GM18526 (cell line): ENCODE measurements around the gene MTPN.

Experiments used
- POLR2A ChIP-seq: IDR thresholded peaks from 3 replicates; pipeline ENCODE4 v1.6.1; 2011; ENCODE audit not compliant: insufficient read length; ENCODE audit errors: extremely low read depth

Gene MTPN

DNA sequence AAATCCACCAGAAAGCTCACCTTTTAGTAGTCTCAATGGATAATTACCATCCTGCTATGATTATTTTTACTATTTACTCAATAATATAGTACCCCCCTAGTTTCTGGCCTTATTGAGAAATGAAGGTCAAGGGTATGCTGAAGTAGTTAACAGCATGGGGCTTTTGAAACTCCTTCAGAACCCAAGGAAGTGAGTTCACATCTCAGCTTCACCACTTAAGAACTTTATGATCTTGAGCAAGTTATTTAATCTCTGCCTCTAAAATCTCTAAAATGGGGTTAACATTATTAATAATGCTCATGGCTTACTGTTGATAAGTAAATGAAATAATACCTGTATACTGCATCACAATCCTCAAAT lies 5.8 kb downstream of the MTPN start:
- no peak for TF ChIP-seq POLR2A

DNA sequence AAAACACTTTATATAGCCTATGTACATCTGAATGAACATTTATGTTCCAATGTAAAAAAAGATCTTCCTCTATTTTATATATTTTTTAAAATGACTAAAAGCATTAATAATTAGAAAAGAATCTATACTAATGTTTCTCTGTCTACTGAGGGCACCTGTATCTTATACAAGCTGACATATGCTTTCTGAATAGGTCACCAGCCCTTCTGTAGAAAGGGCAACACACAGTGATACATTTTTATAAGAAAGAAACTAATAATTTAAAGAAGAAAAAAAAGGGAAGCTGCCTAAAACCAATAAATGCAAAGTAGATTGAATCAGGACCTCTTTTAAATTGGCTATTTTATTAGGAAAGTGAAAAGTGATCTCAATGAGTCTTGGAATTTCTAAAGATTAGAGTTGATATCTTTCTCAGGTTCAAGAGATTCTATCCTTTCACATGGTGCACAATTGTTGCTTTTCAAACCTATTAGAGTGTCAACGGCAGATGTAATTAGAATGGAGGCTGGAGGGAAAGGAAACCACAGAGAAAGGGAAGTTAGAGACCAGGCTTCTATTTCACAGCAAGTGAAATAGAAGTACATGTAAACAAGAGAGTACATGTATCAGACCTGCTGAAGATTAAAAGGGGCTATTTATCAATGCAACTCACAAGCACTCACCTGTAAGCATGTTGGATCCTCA lies 6.3 kb downstream of the MTPN start:
- TF ChIP-seq POLR2A, result no peak

DNA sequence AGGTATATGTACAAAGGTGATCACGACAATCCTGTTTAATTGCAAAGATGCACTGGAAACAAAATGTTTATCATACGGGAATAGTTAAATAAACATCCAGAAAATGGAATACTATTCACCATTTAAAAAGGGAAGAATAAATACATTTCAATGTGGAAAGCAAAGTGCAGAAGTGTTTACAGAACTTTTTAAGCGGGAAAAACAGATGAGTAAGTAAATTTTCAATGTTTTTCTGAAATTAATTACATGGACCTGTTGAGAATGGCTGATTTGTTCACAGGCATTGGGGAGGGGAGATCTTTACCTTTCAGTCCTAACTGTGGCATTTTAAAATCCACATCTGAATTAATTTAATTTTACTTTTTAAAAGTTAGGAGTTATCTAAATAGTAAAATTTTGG lies 7.1 kb downstream of the MTPN start:
- no peak for TF ChIP-seq POLR2A

DNA sequence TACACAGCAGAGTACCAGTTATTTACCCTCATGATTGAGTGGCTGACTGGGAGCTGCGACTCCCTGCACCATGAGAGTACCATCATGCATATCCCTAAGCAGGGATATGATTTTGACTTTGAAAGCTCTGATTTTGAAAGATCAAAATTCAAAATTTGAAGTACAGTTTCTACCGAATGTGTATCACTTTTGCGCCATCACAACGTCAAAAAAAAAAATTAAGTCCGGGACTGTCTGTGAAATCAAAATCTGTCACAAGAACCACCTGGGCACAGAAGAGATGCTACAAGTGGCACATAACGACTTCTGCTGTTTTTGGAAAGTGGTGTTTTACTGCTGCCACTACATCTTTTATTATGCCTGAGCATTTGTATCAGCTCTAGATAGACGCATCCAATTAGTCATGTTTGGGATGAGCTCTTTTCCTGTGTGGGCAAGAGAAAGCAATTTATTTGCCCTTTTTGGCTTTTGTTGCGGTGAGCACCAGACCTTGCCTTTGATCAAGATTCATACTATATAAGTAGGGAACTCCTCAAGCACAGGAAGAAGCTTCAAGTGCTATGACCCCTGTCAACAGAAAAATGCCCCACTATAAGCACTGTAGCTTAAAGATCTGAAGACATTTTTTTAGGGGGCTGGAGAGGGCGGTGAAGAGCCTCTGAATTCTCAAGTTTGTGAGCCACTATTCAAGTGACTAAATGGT lies 10.7 kb downstream of the MTPN start:
- no peak for TF ChIP-seq POLR2A

DNA sequence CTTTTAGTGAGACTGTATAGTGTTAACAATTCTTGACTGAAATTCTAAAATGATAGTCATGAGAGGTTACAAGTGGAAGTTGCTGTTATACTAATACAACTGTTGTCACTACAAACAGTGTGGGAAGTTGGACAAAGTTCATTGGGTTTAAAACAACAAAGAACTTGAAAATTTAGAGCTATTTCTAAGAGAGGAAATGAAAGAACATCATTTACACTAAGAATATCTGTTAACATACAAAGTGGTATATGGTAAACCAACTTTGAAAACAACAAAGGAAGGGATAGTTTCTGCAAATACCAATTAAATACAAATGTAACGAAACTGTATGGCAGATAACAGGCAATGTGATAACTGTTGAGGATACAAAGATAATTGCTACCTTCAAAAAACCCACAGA lies 11.6 kb downstream of the MTPN start:
- TF ChIP-seq POLR2A, result no peak

DNA sequence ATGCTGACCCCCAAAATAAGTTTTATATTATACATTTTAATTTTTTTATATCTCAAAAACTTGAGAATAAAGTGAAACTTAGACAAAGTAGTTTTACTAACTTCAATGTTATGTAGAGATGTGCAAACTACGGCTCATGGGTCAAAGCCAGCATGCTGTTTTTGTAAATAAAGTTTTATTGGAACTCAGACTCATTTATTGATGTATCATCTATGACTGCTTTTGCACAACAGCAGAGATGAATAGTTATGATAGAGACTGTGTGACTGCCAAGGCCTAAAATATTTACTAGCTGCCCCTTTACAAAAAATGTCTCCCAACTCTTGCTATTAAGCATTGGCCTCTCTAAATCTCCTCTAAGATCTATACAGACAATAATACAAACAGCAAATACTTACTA lies 12.4 kb downstream of the MTPN start:
- no peak for TF ChIP-seq POLR2A

DNA sequence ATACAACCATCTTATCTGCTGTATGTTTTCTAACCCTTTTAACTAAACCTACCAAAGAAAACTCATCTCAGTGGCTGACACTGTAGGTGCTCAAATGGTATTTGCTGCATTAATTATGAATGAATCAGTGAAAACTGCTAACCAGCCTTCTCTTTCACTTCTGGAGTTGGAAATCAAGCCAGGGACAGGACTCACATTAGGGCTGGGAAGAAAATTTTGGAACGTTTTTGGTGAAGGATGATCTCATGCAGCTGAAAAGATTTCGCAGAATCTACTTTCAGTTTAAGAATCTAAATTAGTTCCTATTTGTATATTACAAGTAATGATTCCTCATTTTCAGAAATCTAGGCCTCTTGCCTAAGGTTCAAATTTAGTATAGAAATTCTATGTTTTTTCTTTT lies 12.9 kb downstream of the MTPN start:
- no peak for TF ChIP-seq POLR2A

DNA sequence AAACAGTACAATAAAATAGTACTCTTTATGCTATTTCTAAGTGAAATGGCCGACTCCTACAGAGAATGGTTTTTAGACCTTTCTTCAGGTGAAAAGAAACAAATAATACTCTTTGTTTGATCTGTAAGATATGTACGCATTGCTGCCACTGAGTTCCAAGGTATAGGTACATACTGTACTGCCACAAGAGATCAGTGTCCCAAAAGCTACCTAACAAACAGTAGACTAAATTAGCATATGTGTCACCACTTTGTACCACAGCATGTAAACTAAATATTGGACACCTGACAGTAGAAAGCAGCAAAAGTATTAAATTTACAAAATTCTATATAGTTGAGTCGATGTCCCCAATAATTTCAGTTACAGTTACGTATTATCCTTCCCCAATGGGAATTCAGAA lies 14.4 kb downstream of the MTPN start:
- no peak for TF ChIP-seq POLR2A

DNA sequence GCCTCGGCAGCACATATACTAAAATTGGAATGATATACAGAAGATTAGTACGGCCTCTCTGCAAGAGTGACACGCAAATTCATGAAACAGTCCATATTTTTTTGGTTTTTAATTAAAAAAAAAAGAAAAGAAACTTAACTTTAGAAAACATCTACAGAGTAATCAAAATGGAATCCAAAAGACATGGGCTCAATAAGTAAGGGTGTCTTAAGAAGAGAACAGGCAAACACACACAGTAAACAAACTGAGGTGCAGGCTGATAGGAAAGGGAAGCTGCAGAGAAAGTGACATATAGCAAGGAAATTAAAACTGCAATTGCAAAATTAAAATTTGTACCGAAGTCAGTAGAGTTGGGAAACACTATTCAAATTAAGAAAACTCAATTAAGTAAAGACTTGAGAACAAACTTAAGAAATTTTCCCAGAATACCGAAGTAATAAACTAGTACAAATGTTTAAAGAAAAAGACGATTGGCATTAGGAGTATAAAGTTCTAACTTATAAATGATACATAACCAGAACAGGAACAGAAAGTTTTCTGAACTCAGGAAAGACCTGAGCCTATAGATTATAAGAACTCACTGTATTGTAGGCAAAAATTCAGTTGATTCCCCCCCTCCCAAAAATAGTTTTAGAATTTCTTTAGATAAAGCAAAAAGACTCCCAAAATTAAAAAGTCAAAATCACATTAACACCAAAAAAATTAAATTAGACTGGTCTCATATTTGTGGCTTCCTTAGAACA lies 16.3 kb downstream of the MTPN start:
- TF ChIP-seq POLR2A, result no peak

DNA sequence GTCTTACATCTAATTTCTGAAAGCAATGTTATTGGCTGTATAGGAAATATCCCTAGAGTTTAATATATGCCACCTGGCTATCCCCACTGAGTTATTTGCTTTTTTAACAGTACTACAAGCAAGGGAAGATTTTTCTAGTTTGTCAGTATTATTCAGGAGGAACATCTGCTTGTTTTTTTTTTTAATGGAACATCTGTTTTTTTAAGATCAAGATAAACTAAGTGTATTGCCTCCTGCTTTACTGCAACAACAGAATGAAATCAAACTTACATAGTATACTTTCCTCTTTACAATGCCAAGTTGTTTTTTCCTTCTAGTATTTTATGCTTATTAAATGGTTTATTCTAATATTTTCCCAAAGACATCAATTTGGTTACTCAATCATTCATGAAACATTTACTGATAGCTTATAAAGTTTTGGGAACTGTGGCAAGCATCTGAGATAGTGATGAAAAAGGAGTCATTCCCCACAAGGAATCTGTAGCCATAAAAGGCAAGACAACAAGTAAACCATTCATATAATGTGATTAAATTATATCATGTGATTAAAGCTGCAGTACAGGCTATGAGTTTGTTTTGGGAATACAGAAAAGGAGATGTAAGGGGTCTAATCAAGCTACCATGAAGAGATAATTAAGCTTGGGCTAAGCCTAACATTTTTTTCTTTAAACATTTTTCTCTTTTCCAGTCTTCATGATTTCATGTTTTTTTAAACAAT lies 17.4 kb downstream of the MTPN start:
- no peak for TF ChIP-seq POLR2A

DNA sequence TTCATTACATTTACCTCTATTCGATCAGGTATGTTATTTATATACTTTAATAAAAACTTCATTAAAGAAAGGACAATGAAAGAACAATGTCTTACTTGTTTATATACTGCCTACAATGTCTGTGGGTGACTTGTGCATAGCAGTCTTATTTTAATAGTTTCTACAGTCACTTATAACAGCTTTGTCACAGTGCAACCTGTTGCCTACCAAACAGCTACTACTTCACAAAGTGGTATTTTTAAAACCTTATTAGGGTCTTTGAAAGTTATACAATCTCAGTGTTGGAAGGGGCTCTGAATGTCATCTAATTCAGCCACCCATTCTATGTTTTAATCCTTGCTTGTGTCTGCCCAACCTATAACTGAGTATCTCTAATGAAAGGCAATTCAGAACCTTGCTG lies 19.0 kb downstream of the MTPN start:
- no peak for TF ChIP-seq POLR2A

DNA sequence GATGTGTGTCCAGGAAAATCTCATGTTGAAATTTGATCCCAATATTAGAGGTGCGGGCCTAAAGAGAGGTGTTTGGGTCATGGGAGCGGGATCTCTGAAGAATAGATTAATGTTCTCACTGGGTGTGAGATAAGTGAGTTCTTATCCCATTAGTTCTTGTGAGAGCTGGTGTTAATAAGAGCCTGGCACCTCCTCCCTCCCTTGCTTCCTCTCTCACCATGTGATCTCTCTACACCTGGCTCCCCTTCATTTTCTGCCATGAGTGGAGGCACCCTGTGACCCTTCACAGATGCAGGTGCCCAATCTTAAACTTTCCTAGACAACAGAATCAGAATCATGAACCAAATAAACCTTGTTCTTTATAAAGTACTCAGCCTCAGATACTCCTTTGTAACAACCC lies 19.5 kb downstream of the MTPN start:
- no peak for TF ChIP-seq POLR2A

DNA sequence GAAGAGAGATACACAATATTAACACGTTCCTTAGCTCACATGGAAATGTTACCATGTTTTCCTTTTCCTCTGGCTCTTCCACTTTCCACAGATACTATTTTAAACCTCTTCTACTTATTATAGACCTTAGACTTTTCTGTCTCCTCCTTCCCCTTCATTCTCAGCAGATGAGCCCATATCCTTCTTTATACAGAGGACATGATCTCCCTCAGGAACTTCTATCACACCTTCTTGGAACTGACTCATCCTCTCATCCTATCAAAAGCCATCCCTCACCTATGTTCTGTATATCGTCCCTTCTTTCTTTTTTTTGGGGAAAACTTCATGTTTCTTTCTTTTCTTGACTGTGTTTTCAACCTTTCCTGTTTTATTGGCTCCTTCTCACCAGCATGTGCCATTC lies 20.8 kb downstream of the MTPN start:
- TF ChIP-seq POLR2A, result no peak

DNA sequence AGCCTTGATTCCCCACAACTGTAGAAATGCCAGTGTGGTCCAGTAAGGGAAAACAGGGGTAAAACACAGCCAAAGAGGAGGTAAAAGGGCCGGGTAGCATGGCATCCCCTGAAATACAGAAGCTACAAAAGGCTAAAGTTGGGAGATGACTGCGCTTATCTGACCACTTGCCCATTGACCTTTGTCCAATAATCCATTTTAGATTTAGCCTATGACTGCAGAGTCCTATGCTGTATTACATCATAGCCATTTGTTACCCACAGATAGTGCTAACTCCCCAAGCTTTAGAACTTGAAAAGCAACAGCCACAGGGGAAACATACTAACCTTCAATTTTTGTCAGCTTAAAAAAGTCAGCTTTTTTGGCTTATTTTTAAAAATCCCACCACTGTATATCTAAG lies 26.2 kb downstream of the MTPN start:
- no peak for TF ChIP-seq POLR2A

DNA sequence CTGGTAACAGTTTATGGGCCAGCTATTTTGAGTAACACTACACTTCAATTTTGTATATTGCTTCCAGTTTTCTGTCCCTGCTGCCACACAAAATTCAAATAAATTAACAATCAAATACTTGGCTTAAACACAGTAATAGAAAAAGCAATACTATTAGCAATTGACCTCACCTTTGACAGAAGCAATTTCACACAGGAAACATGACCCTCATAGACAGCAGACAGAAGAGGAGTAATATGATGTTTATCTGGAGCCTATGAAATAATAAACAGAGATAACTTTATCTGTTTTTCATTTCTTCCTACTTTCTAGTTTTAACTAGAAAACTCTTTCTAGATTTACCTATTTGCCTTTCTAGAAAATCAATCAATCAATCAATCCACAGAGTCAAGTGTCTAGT lies 26.7 kb downstream of the MTPN start:
- TF ChIP-seq POLR2A, result no peak

DNA sequence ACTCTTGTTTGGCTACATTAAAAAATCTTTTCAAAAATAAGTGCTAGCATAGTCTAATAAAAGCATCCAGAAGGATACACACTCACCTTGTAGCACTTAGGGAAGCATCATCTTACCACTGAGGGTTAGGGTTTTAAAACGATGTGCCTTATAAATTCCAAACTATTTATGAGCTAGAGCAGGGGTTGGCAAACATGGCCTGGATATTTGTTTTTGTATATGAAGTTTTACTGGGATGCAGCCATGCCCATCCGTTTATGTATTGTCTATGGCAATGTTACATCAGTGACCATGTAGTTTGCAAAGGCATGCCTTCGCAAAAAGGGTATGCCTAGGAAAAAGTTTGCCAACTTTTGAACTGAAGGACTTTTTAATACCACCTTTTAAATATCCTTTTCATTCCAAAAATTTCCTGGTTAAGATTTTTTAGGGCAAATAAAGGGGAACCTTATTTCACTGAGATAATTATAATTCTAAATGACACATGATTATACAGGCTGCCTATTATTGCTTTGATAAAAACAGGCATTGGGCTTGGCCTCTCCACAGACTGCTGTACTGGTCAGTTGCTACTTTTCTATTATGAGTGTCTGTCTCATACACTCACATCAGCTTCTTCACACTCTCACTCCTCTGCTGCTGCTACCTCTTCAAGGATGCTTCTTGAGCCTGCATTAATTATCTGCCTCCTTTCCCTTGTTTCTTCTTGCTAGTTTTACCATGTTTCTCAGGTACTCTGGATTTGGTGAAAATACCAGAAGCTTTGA lies 30.7 kb downstream of the MTPN start:
- TF ChIP-seq POLR2A, result no peak

DNA sequence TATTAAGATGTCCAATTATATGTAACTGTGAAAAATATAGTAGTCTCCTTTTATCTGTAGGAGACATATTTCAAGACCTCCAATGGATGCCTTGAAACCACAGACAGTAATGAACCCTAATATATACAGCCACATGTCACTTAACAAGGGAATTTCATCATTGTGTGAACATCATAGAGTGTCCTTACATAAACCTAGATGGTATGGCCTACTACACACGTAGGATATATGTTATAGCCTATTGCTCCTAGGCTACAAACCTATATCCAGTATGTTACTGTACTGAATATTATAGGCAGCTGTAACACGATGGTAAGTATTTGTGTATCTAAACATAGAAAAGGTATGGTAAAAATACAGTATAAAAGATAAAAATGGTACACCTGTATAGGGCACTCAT lies 32.4 kb downstream of the MTPN start:
- TF ChIP-seq POLR2A, result no peak
